DMS 273 (cell line): ENCODE measurements around the gene DGKD.

ENCODE experiments used
- DNase-seq: peaks from one replicate; lab custom pipeline; 2025; ENCODE audit not compliant: unreplicated experiment; lab: John Stamatoyannopoulos, UW

DGKD gene

DNA sequence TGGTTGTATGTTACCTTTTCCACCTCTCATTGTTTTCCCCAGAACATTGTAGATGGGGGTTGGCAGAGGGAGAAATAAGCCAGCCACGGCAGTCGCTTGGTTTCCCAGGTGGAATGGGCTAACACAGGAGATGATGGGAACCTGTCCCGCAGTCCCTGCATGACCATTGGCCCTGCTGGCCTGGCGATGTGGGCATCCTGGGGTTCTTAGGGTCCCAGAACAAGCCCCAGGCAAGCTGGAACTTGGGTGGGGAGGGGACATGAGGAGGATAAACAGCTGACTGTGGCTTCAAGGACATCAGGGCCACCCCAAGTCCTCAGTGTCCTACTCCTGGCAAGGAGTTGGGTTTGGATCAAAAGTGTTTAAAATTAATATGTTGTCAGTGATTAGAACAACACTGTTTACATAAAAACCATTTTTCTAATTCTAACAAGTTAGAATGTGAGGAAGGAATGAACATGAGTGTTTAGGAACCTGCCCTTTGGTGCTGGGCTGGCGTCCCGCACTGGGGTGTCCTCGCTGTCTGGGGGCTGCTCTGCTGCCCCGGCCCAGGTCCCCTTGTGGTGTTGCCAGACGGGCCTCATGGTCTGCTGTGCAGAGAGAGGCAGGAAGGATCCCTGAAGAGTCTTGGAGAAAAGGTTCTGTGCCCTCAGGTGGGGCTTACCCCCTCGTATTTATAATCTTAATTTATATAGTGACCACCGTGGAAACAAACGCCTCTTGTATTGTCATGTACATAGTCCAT, 117.2 kb downstream of the DGKD start:
- DNase-seq = no peak

DNA sequence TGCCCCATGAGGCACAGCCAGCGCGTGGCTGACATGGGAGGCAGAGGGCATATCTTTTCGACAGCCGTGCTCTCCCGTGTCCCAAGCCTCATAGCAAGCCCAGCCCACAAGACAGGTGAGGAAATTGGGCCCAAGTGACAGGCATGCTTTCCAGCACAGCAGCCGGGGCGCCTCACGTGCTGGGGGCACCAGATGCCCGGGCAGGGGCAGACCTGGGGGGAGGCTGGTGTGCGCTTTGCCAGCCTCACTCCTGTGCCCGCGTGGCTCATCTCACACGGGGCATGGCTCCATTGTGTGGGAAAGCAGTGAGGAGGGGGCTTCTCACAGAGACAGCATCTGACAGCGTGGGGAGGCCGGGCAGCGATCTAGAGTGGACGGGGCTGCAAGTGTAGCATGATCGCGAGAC, 119.1 kb downstream of the DGKD start:
- no peak for DNase-seq

DNA sequence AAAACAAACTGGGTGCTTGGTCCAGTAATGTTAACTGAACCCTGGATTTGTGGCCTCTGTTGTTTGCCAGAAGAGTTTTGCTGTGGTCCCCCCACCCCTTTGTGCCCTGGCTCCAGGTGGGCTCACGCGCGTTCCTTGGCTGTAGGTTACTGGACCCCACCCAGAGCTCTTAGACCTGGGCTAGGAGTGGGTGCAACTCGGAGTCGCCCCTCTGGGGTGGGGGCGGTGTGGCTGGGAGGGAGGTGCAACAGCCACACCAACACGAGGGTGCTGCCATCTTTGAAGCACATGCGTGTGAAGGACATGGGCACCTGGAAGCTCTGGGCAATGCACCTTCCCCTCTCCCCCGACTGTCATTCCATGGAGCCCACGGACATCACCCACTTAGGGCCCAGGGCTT, 119.6 kb downstream of the DGKD start:
- no peak for DNase-seq

DNA sequence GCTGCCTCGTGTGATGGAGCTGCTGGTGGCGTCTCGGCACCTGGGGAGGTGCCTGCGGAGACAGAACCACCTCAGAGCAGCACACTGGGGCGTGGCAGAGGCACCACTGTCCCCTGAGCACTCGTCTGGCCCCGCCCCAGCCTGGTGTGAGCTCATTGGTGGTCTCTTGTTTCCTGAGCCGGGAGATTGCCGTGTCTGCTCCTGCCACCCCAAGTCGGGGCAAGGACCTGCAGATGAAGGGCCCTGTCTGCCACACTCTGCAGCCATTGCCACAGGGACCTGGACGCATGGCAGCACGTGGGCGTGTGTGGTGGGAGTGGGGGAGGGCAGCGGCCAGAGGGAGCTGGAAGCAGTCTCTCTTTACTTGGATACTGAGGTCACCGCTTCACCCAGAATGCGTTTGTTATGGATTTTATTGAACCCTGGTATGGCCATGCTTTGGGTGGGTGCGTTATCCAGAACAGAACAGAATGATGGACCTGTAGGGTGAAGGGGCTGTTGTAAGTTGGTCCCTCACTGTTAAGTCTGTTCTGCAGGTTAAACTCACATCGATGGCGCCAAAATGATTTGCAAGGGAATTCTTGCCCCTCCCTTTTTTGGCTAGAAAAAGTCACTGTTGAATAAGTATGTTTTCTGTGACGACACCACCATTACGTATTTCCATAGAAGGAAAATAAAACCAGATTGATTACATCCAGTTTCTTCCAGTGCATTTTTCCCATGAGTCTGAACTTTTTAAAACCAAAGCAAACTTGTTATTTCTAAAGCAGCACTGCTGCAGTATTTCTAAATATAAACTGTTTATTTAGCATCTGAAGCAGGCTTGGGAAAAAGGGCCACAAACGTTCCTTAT, 120.2 kb downstream of the DGKD start:
- DNase-seq = no peak

DNA sequence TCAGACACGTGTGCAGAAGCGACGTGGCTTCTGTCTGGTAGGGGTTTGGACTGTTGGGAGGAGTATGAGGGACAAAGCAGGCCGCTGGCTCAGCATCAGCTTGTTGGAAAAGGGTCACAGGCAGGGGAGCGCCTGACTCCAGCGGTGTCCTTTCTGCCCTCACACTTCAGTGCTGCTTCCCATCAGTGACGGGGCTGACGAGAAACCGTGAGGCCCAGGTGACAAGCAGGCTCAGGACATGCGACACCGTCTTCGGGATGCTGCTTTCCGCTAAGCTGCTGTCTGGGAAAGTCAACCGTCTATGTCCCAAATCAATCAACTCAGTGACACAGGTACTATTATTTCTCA, 121.7 kb downstream of the DGKD start:
- no peak for DNase-seq

DNA sequence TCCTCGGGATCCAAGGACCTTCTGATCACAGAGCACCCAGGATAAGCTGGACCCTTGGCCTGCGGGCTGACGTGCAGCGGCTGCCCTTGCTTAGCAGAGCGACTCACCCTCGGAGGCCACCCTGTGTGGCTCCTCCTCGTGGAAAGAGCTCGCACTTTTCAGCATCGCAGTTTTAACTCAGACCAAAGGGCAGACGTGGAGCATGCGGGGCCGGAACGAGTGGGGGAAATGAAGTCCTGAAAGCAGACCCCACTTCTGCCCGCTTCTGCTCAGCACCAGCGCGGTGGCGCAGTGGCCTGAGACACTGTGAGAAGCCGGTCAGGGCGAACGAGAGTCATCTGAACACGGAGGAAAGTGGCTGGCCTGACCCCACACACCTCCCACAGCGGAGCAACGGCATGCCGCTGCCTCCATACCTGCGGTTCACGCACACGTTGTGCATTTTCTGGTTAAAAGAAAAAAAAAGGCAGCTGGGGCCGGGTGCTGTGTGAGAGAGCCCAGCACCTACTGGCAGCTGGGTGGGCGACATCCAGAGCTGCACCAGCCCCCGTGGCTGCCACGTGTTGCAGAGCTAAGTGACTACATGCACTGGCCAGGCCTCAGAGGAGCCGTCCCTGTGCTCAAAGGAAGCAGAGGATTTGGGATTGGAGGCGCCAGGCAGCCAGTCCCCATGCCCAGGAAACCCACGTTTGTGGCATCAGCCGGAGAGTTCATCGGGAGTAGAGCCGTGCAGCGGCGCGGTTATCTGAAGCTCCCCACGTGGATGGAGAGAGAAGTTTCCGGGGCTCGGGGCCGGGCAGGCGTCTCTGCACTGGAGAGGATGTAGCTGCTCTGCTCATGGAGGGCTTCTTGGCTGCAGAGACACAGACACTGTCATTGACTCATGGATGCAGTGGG, 122.6 kb downstream of the DGKD start:
- DNase-seq = no peak

DNA sequence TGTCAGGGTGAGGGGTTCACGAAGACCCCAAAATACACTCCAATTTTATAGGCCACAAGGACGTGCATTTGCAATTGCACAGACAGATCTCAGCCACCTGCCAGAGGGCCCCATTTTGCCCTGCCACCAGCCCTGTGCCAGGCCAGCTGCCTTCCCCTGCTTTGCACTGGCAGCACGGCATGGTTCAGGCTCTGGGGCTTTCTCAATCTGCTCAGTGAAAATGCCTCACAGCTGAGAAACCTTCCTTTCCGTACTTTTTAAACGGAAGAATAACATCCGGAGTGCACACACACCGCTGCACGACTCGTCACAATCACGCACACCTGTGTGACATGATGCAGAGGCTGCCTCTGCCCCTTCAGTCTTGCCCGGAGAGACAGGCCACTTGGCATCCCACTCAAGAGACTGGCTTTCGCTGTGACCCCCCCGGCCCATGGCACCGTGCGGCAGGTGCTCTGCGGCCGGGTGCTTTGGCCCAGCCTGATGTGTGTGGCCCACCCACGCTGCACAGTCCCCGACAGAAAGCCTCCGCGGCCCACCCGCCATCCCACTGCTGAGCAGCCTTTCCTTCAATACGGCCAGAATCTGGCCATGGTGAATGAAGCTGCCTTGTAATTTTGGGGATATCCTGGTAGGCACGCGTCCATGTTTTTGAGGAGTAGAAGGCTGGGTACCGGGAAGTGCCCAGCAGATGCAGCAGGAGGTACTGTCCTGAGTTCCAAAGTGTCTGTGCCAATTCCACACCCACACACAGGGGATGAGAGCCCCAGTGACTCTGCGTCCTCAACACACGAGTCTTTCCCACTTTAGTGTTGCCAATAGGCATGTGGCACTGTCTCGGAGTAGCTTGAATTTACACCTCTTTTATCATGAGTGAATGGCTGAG, 123.5 kb downstream of the DGKD start:
- no peak for DNase-seq

DNA sequence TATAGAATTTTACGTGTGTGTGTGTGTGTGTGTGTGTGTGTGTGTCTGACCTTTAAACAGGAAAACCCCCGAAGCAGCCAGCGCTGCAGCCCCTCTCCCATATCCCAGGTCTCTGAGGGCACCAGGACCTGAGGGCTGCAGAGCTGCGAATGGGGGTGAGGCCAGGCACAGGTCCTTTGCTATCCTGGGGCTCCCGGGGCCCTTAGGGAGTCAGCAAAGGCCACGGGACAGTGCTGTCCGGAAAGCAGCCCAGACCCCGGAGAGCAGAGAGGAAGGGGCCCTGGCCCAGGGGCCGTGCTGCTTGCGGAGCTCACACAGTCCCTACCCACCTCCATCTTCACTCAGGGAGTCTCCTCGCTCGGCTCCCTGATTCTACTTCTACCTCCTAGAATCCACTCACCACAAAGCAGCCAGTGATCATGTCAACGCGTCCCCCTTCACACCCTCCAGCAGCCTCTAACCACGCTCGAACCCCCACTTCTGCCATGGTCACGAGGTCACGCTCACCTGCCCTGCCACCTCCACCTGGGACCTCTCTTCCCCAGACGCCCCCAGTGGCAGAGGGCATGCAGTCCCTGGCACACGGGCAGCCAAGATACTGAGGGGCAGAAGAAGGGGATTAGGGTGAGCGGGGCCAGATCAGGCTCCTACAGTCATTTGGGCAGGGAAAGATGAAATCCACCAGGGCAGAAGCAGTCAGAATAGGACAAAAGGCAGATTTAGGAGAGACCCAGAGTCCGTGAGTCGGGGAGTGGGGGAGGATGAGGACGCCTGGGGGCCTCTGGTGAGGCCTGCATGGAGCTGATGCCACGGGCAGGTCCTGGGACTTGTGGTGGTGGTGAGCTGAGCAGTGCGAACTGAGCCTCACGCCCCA, 125.6 kb downstream of the DGKD start:
- no peak for DNase-seq

GRCh38 chr2:233480490-233481202, 126.4 kb downstream of the DGKD start:
- peak; percentile 22 for DNase-seq

GRCh38 chr2:233481368-233482142, 127.3 kb downstream of the DGKD start:
- DNase-seq = peak; percentile 27

DNA sequence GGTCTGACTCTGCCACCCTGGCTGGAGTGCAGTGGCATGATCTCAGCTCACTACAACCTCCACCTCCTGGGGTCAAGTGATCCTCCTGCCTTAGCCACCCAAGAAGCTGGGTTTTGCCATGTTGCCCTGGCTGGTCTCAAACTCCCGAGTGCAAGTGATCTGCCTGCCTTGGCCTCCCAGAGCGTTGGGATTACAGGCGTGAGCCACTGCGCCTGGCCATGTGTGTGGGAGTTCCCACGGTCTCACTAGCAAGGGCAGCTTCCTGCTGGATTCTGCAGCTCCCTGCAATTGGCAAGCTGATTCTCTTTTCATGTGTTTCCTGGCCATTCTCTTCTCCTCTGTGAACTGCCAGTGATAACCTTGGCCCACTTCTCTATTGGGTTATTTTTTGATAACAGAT, 128.3 kb downstream of the DGKD start:
- DNase-seq = no peak

- no peak for DNase-seq
Observed at GRCh38 chr2:233485726-233486125, 131.4 kb downstream of the DGKD start.

GRCh38 chr2:233486357-233486756, 132.1 kb downstream of the DGKD start:
- no peak for DNase-seq

DNA sequence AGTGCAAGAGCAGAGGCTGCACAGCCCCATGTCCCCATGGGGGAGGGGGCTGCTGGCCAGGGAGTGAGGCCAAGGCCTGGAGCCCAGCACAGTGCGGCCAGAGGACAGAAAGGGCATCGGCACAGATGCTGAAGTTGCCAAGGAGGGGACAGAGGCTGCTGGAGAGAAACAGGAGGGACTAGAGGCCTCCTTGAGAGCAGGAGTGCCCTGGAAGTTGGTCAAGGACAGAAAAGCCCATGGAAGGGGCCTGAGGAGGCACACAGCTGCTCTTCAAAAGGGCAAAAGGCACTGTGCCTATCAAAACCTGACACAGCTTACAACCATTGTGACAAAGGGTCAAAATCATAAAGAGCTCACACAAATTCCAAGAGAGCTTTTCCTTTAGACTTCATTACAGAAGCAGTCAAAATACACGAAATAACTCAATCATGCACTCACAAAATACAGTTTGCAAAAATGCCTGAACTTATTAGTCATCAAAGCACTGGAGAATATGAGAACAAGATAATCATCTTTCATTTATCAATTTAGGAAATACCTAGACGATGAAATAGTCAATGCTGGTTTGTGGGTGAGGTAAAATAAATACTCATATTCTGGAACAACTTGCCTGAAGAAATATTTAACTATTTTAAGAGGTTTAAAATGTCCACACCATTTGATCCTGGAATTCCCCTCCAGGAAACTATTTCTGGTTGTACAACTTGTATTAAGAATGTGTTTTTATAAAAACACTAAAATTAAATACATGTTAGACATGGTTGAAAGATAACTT, 132.7 kb downstream of the DGKD start:
- DNase-seq = no peak

GRCh38 chr2:233487748-233488345, 133.6 kb downstream of the DGKD start:
- DNase-seq = no peak

- no peak for DNase-seq
Observed at GRCh38 chr2:233489143-233489542, 134.8 kb downstream of the DGKD start.

DNA sequence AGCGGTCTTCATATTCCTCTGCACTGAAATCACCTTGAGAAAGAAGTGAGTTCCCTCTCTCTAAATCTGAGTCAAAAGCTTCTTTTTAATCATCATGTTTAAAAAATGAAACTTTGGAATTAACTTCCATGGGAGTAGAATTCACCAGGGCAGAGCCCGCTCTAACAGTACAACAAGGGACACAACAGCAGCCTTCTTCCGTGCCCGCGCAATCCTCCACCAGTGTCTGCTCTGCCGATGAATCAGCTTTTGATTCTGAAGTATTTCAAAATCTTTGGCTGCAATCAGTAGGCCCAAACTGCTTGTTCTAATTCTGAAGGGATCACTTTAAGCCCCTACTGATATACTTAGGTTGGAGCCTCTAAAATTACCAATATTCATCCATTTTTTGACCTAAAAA, 135.4 kb downstream of the DGKD start:
- no peak for DNase-seq
